H9 (cell line): ENCODE measurements around the gene COL5A3. TPM values are rescaled to one million over a fixed set of nuclear protein-coding genes. Genes with fewer than 3 reads are reported as not detected.

ENCODE experiments used
- DNase-seq: peaks from one replicate; pipeline ENCODE4 v3.0.0-alpha.2; 2017
- H2AFZ ChIP-seq: one replicate; pipeline ENCODE4 v1.6.1; 2013; ENCODE audit warnings: mild to moderate bottlenecking, low read length, control low read depth, moderate library complexity
- H2AK5ac ChIP-seq: 2 replicates; pipeline ENCODE4 v1.6.1; 2013; ENCODE audit warnings: low read length, control low read depth, mixed read lengths; ENCODE audit not compliant: insufficient read length
- H2BK120ac ChIP-seq: one replicate; pipeline ENCODE4 v1.6.1; 2013; ENCODE audit warnings: low read depth, mild to moderate bottlenecking, low read length, control low read depth, inconsistent platforms; ENCODE audit not compliant: poor library complexity, severe bottlenecking
- H2BK12ac ChIP-seq: 2 replicates; pipeline ENCODE4 v1.6.1; 2013; ENCODE audit warnings: low read length, control low read depth, mixed read lengths, low read depth; ENCODE audit not compliant: insufficient read length
- H2BK15ac ChIP-seq: 2 replicates; pipeline ENCODE4 v1.6.1; 2013; ENCODE audit warnings: low read depth, low read length, control low read depth
- H2BK20ac ChIP-seq: one replicate; pipeline ENCODE4 v1.6.1; 2013; ENCODE audit warnings: low read depth, mild to moderate bottlenecking, low read length, control low read depth, inconsistent platforms; ENCODE audit not compliant: poor library complexity, severe bottlenecking
- H2BK5ac ChIP-seq: 2 replicates; pipeline ENCODE4 v1.6.1; 2013; ENCODE audit warnings: low read length, control low read depth, mixed read lengths; ENCODE audit not compliant: insufficient read length
- H3K14ac ChIP-seq: 2 replicates; pipeline ENCODE4 v1.6.1; 2013; ENCODE audit warnings: low read length, control low read depth; ENCODE audit not compliant: insufficient read depth
- H3K18ac ChIP-seq: 2 replicates; pipeline ENCODE4 v1.6.1; 2013; ENCODE audit warnings: low read depth, mild to moderate bottlenecking, mixed read lengths, low read length, control low read depth; ENCODE audit not compliant: insufficient read length
- H3K23ac ChIP-seq: 2 replicates; pipeline ENCODE4 v1.6.1; 2013; ENCODE audit warnings: low read length, control low read depth, mixed read lengths, low read depth; ENCODE audit not compliant: insufficient read length
- H3K23me2 ChIP-seq: 2 replicates; pipeline ENCODE4 v1.6.1; 2013; ENCODE audit warnings: low read depth, mild to moderate bottlenecking, mixed read lengths, low read length, control low read depth; ENCODE audit not compliant: insufficient read length, poor library complexity, severe bottlenecking
- H3K27ac ChIP-seq: 2 replicates; pipeline ENCODE4 v1.5.1; 2013; ENCODE audit warnings: low read length, control low read depth, mixed read lengths, low read depth; ENCODE audit not compliant: insufficient read length
- H3K27me3 ChIP-seq: 2 replicates; pipeline ENCODE4 v1.6.1; 2013; ENCODE audit warnings: low read length, control low read depth, inconsistent platforms; ENCODE audit not compliant: insufficient read depth
- H3K4ac ChIP-seq: 2 replicates; pipeline ENCODE4 v1.6.1; 2013; ENCODE audit warnings: low read depth, mild to moderate bottlenecking, control low read depth, inconsistent platforms, low read length, moderate library complexity
- H3K4me1 ChIP-seq: 2 replicates; pipeline ENCODE4 v1.6.1; 2013; ENCODE audit warnings: low read length, control low read depth, inconsistent platforms; ENCODE audit not compliant: insufficient read depth
- H3K4me2 ChIP-seq: 2 replicates; pipeline ENCODE4 v1.6.1; 2013; ENCODE audit warnings: low read length, control low read depth, mixed read lengths; ENCODE audit not compliant: insufficient read length, insufficient read depth
- H3K56ac ChIP-seq: 2 replicates; pipeline ENCODE4 v1.6.1; 2013; ENCODE audit warnings: low read depth, mild to moderate bottlenecking, mixed read lengths, low read length, control low read depth; ENCODE audit not compliant: insufficient read length
- H3K79me1 ChIP-seq: 2 replicates; pipeline ENCODE4 v1.6.1; 2013; ENCODE audit warnings: low read depth, mild to moderate bottlenecking, moderate library complexity, low read length, control low read depth, inconsistent platforms; ENCODE audit not compliant: insufficient read depth, poor library complexity, severe bottlenecking
- H3K79me2 ChIP-seq: 2 replicates; pipeline ENCODE4 v1.6.1; 2013; ENCODE audit warnings: low read length, control low read depth, inconsistent platforms; ENCODE audit not compliant: insufficient read depth
- H3K9ac ChIP-seq: 2 replicates; pipeline ENCODE4 v1.6.1; 2013; ENCODE audit warnings: low read length, control low read depth, mixed read lengths; ENCODE audit not compliant: insufficient read length; ENCODE audit errors: extremely low read depth
- H3K9me3 ChIP-seq: one replicate; pipeline ENCODE4 v1.6.1; 2013; ENCODE audit warnings: low read depth, low read length, inconsistent platforms; ENCODE audit not compliant: control insufficient read depth
- H3T11ph ChIP-seq: one replicate; pipeline ENCODE4 v1.6.1; 2013; ENCODE audit warnings: mild to moderate bottlenecking, low read length, control low read depth, inconsistent platforms
- H4K20me1 ChIP-seq: one replicate; pipeline ENCODE4 v1.6.1; 2013; ENCODE audit not compliant: control insufficient read depth, insufficient read length, insufficient read depth
- H4K5ac ChIP-seq: 2 replicates; pipeline ENCODE4 v1.6.1; 2013; ENCODE audit warnings: low read depth, mild to moderate bottlenecking, mixed read lengths, low read length, control low read depth; ENCODE audit not compliant: insufficient read length
- H4K8ac ChIP-seq: replicated peaks from 2 replicates; pipeline ENCODE4 v1.6.1; 2013; ENCODE audit warnings: low read length, control low read depth, mixed read lengths, low read depth; ENCODE audit not compliant: insufficient read length
- H4K91ac ChIP-seq: 2 replicates; pipeline ENCODE4 v1.6.1; 2013; ENCODE audit warnings: low read depth, mild to moderate bottlenecking, moderate library complexity, mixed read lengths, low read length, control low read depth; ENCODE audit not compliant: insufficient read length
- H3K27ac Mint-ChIP-seq, 3 experiments: 2 replicates in 2 of 3; 3 replicates in 1 of 3; pipeline ENCODE4 v1.8.0; 2020 to 2021; ENCODE audit warnings: mixed read lengths in 3 of 3, mild to moderate bottlenecking in 1 of 3, moderate library complexity in 1 of 3
- H3K27me3 Mint-ChIP-seq: 2 replicates; pipeline ENCODE4 v1.8.0; 2021; ENCODE audit warnings: low read depth, mild to moderate bottlenecking, moderate library complexity, mixed read lengths
- H3K36me3 Mint-ChIP-seq, 3 experiments: 2 replicates in 2 of 3; 3 replicates in 1 of 3; pipeline ENCODE4 v1.8.0; 2020 to 2021; ENCODE audit warnings: low read depth in 3 of 3, mixed read lengths in 3 of 3; ENCODE audit not compliant: insufficient read depth in 1 of 3
- H3K4me1 Mint-ChIP-seq, 2 experiments: 2 replicates each; pipeline ENCODE4 v1.8.0; 2020; ENCODE audit warnings: mixed read lengths in 2 of 2
- H3K4me3 Mint-ChIP-seq, 2 experiments: 2 replicates in 1 of 2; 3 replicates in 1 of 2; pipeline ENCODE4 v1.8.0; 2020 to 2021; ENCODE audit warnings: mild to moderate bottlenecking in 2 of 2, mixed read lengths in 2 of 2, moderate library complexity in 1 of 2
- H3K9me3 Mint-ChIP-seq, 2 experiments: 2 replicates in 1 of 2; 3 replicates in 1 of 2; pipeline ENCODE4 v1.8.0; 2020; ENCODE audit warnings: mild to moderate bottlenecking in 2 of 2, mixed read lengths in 2 of 2, moderate library complexity in 1 of 2
- CTCF ChIP-seq: fragments of 200-600 bp; sonication (generic); conservative IDR thresholded peaks from 3 replicates; pipeline ENCODE4 v1.8.0; 2021; ENCODE audit warnings: antibody characterized with exemption, mild to moderate bottlenecking
- WGBS: extraction: QIAGEN DNeasy Blood & Tissue Kit; methylation state at CpG from one replicate; pipeline ENCODE4 v1.1.7; 2013; ENCODE audit warnings: missing lambda C conversion rate, low lambda C conversion rate, mixed read lengths; ENCODE audit not compliant: insufficient read length; ENCODE audit errors: extremely low coverage; 5-methylcytosine and 5-hydroxymethylcytosine counted together
- total RNA-seq: library from RNA; stranded (reverse); gene quantifications from 2 replicates; pipeline ENCODE4 v1.2.1, GENCODE V29; 2021

COL5A3 gene
- total RNA-seq, 1 experiment from 2014 or later = 0.72 TPM

GRCh38 chr19:10019246-10019645 lies 8.9 kb upstream of the COL5A3 start:
- Mint-ChIP-seq H3K27me3 (peaks cover 16% of the 10 kb centered on the region), H3K9me3 (no peaks in the 10 kb centered on the region), H3K36me3 (no peaks in the 10 kb centered on the region), H3K4me3 (no peak overlapping the region), H3K27ac (no peak overlapping the region), H3K4me1 (no peaks in the 10 kb centered on the region)
- Histone ChIP-seq H3K23me2 (no peaks in the 10 kb centered on the region), H4K20me1 (no peaks in the 10 kb centered on the region), H3K56ac (no peak overlapping the region), H3K9ac (no peak overlapping the region), H4K91ac (no peak overlapping the region), H2AK5ac (no peak overlapping the region), H3K27ac (no peak overlapping the region), H3K23ac (no peak overlapping the region), H3K79me1 (no peaks in the 10 kb centered on the region), H2BK120ac (no peak overlapping the region), H4K8ac (no peak overlapping the region), H4K5ac (no peak overlapping the region), H3K79me2 (no peaks in the 10 kb centered on the region), H2BK20ac (no peak overlapping the region), H2BK5ac (no peak overlapping the region), H3K4me2 (no peak overlapping the region), H3K9me3 (no peaks in the 10 kb centered on the region), H3K18ac (no peak overlapping the region), H3K27me3 (no peaks in the 10 kb centered on the region; the same call in 1 of the 2 replicates), H2BK15ac (no peak overlapping the region), H2BK12ac (no peak overlapping the region), H3K4me1 (no peaks in the 10 kb centered on the region), H3K4ac (no peak overlapping the region), H3T11ph (no peak overlapping the region), H3K14ac (no peak overlapping the region), H2AFZ (no peak overlapping the region)
- no peak for TF ChIP-seq CTCF
- no peak for DNase-seq
- WGBS = no CpG with 5 or more reads among the region's 5 CpGs
